OCI-LY1 (cell line): ENCODE data around the gene CNTNAP5.

Experiments used
- H2AFZ ChIP-seq: fragments of 200-600 bp; sonication (generic), shearing (Covaris generic); 2 replicates; pipeline ENCODE4 v1.6.0; 2014; ENCODE audit warnings: antibody characterized with exemption, mild to moderate bottlenecking, low read length
- H3F3A ChIP-seq: fragments of 200-600 bp; sonication (generic), shearing (Covaris generic); 2 replicates; pipeline ENCODE4 v1.6.0; 2014; ENCODE audit warnings: mild to moderate bottlenecking, antibody characterized with exemption, low read length, moderate library complexity; ENCODE audit not compliant: insufficient read depth
- H3K27ac ChIP-seq: fragments of 200-600 bp; sonication (generic); 2 replicates; pipeline ENCODE4 v1.5.1; 2014; ENCODE audit warnings: low read length, mixed run types, mild to moderate bottlenecking, low read depth; ENCODE audit not compliant: poor library complexity, severe bottlenecking
- H3K27me3 ChIP-seq: fragments of 200-600 bp; sonication (generic); 2 replicates; pipeline ENCODE4 v1.6.0; 2014; ENCODE audit warnings: antibody characterized with exemption, mild to moderate bottlenecking, low read length, moderate library complexity; ENCODE audit not compliant: insufficient read depth
- H3K36me3 ChIP-seq: fragments of 200-600 bp; sonication (generic); 2 replicates; pipeline ENCODE4 v1.6.1; 2014; ENCODE audit warnings: mild to moderate bottlenecking, antibody characterized with exemption, low read length, moderate library complexity, mixed read lengths; ENCODE audit not compliant: insufficient read depth
- H3K4me1 ChIP-seq: fragments of 200-600 bp; sonication (generic); 2 replicates; pipeline ENCODE4 v1.5.1; 2014; ENCODE audit warnings: mild to moderate bottlenecking, low read length, moderate library complexity; ENCODE audit not compliant: insufficient read depth, severe bottlenecking
- H3K4me2 ChIP-seq: fragments of 200-600 bp; sonication (generic), shearing (Covaris generic); 2 replicates; pipeline ENCODE4 v1.6.1; 2014; ENCODE audit warnings: low read length
- H3K4me3 ChIP-seq: fragments of 200-600 bp; sonication (generic); 2 replicates; pipeline ENCODE4 v1.5.1; 2014; ENCODE audit warnings: low read length, low read depth, mild to moderate bottlenecking, mixed read lengths; ENCODE audit not compliant: poor library complexity, severe bottlenecking
- H3K79me2 ChIP-seq: fragments of 200-600 bp; shearing (Covaris generic); 2 replicates; pipeline ENCODE4 v1.6.1; 2016; ENCODE audit warnings: mixed run types, low read length, mixed read lengths; ENCODE audit not compliant: insufficient read depth
- H3K9ac ChIP-seq: fragments of 200-600 bp; sonication (generic), shearing (Covaris generic); 2 replicates; pipeline ENCODE4 v1.6.1; 2014; ENCODE audit warnings: mild to moderate bottlenecking, low read length, mixed read lengths
- H3K9me2 ChIP-seq: fragments of 200-600 bp; sonication (generic), shearing (Covaris generic); 2 replicates; pipeline ENCODE4 v1.6.1; 2014; ENCODE audit warnings: low read depth, mild to moderate bottlenecking, low read length, mixed read lengths
- H3K9me3 ChIP-seq: fragments of 200-600 bp; shearing (Covaris generic); 2 replicates; pipeline ENCODE4 v1.6.1; 2014; ENCODE audit warnings: low read length, mixed read lengths
- H4K20me1 ChIP-seq: fragments of 200-600 bp; sonication (generic), shearing (Covaris generic); 2 replicates; pipeline ENCODE4 v1.6.0; 2016; ENCODE audit warnings: mild to moderate bottlenecking, low read length; ENCODE audit not compliant: insufficient read depth
- EZH2 ChIP-seq: fragments of 200-600 bp; sonication (generic), shearing (Covaris generic); IDR thresholded peaks from 2 replicates; pipeline ENCODE4 v1.8.0; 2017; ENCODE audit warnings: borderline replicate concordance, mixed run types, mild to moderate bottlenecking, antibody characterized with exemption, low read length, moderate library complexity, mixed read lengths
- TF ChIP-seq, protein P1 (sequence below): fragments of 200-600 bp; sonication (generic), shearing (Covaris generic); IDR thresholded peaks from 2 replicates; pipeline ENCODE4 v1.5.1; 2017; ENCODE audit warnings: mild to moderate bottlenecking, antibody characterized with exemption, low read length, moderate library complexity, mixed read lengths

CNTNAP5 gene

DNA sequence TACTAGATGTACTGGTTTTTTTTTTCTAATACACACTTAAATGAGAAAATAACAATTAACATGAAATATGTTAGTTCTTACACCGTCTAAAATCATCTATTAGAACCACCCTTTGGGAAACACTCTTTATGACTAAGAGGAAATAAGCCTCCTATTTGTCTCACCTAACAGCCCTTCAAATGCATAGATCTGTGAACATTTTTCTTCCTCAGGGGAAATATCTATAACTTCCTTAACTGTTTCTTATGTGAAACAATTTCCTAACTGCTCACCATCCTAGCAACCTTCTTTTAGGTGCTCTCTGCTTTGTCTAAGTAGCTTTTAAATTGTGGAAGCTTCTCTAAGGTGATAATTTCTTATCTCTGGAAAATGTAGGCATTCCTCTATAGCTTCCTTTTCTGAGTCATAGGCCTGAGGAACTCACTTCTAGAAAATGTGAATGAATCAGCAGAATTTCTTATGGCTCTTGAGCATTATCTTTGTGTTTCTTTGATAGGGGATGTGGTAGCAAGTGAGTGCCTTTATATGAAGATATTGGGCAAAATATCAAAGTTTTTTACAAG is 56.1 kb downstream of the CNTNAP5 start:
- Histone ChIP-seq H3K9me3 (no peaks in the 10 kb centered on the region), H3K9ac (no peak overlapping the region), H3K36me3 (no peaks in the 10 kb centered on the region), H3K27ac (no peak overlapping the region), H3F3A (no peaks in the 10 kb centered on the region), H3K4me3 (no peak overlapping the region), H3K4me1 (no peaks in the 10 kb centered on the region), H3K9me2 (no peaks in the 10 kb centered on the region), H4K20me1 (no peaks in the 10 kb centered on the region), H3K27me3 (no peaks in the 10 kb centered on the region), H3K4me2 (no peak overlapping the region), H2AFZ (no peak overlapping the region), H3K79me2 (no peaks in the 10 kb centered on the region)
- TF ChIP-seq, protein P1, sequence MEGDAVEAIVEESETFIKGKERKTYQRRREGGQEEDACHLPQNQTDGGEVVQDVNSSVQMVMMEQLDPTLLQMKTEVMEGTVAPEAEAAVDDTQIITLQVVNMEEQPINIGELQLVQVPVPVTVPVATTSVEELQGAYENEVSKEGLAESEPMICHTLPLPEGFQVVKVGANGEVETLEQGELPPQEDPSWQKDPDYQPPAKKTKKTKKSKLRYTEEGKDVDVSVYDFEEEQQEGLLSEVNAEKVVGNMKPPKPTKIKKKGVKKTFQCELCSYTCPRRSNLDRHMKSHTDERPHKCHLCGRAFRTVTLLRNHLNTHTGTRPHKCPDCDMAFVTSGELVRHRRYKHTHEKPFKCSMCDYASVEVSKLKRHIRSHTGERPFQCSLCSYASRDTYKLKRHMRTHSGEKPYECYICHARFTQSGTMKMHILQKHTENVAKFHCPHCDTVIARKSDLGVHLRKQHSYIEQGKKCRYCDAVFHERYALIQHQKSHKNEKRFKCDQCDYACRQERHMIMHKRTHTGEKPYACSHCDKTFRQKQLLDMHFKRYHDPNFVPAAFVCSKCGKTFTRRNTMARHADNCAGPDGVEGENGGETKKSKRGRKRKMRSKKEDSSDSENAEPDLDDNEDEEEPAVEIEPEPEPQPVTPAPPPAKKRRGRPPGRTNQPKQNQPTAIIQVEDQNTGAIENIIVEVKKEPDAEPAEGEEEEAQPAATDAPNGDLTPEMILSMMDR = no peak
- TF ChIP-seq EZH2 = no peak

DNA sequence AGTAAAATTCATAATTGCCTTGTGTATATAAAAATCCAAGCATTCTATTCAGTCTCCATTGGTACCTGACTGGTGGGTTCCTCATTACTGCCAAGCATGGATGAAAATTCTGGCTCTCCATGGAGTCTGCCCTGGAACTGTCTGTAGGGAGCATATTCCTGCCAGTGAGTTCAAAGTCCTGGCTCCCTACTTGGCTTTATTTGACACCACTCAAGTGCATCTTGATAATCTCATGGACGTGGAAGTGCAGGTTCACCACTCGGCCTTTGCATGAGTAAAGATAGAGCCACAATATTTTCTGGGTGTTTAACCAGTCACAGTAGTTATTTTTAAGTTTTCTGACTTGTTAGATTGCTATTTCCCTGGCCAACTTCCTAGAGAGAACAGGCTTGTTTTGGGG is 63.5 kb downstream of the CNTNAP5 start:
- Histone ChIP-seq H3K4me1 (no peaks in the 10 kb centered on the region), H3K4me2 (no peak overlapping the region), H4K20me1 (no peaks in the 10 kb centered on the region), H3K27ac (no peak overlapping the region), H2AFZ (no peak overlapping the region), H3K36me3 (no peaks in the 10 kb centered on the region), H3F3A (no peaks in the 10 kb centered on the region), H3K27me3 (no peaks in the 10 kb centered on the region), H3K79me2 (no peaks in the 10 kb centered on the region), H3K9me2 (no peaks in the 10 kb centered on the region), H3K9ac (no peak overlapping the region), H3K9me3 (no peaks in the 10 kb centered on the region), H3K4me3 (no peak overlapping the region)
- TF ChIP-seq, protein P1 = no peak
- no peak for TF ChIP-seq EZH2

DNA sequence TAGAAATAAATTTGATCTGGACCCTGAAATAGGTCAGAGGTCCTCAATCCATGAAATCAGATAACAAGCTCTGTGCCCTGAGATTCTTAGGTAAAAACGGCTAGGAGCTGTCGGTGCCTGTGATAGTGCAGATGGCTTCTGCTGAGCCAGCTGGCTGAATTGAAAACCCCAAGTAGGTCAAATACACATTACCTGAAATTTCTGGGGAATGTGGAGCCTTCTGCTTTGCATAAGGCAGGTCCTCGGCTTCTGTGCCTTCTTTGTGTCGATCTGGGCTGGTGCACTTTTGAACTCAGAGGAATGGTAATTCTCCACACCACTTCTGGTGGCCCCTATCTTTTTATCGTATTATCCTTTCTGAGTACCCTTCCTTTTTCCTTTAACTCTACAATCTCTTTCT is 66.6 kb downstream of the CNTNAP5 start:
- no peak for TF ChIP-seq EZH2
- TF ChIP-seq, protein P1 = no peak
- no peaks in the 10 kb centered on the region for H3F3A ChIP-seq
- no peaks in the 10 kb centered on the region for H4K20me1 ChIP-seq
- no peak overlapping the region for H3K9ac ChIP-seq
- H3K36me3 ChIP-seq = no peaks in the 10 kb centered on the region
- no peak overlapping the region for H2AFZ ChIP-seq
- no peaks in the 10 kb centered on the region for H3K9me3 ChIP-seq
- H3K27me3 ChIP-seq = no peaks in the 10 kb centered on the region
- no peak overlapping the region for H3K27ac ChIP-seq
- no peaks in the 10 kb centered on the region for H3K79me2 ChIP-seq
- H3K4me3 ChIP-seq = no peak overlapping the region
- H3K4me1 ChIP-seq = no peaks in the 10 kb centered on the region
- no peaks in the 10 kb centered on the region for H3K9me2 ChIP-seq
- no peak overlapping the region for H3K4me2 ChIP-seq
